K562 (cell line): ENCODE measurements around the gene C3AR1. TPM values are rescaled to one million over a fixed set of nuclear protein-coding genes. Genes with fewer than 3 reads are reported as not detected.
A peak's percentile ranks its signal among the peaks of the same experiment; 100 is the strongest.

Experiments used
- ATAC-seq: fragments of 200-7000 bp; cut with Tn5 transposase; 3 replicates; pipeline ENCODE4 v1.9.1; 2020; ENCODE audit warnings: moderate library complexity
- BruUV-seq: library from RNA; stranded (reverse); fragments of 400-500 nt; replicated peaks from 2 replicates; lab custom pipeline; 2021; lab: Mats Ljungman, UMichigan
- CTCF ChIA-PET: fragments of 300-600 bp; formaldehyde crosslinking; extraction: SDS; loops from one replicate; lab custom pipeline; 2021; ENCODE audit warnings: low intra/inter-chr PET ratio; lab: Yijun Ruan, JAX
- POLR2A ChIA-PET: fragments of 300-600, 350-650 bp; sonication (Branson Sonifier 250); formaldehyde crosslinking; extraction: SDS; loops from one replicate; lab custom pipeline; 2021; ENCODE audit warnings: antibody characterized with exemption, inconsistent platforms; lab: Yijun Ruan, JAX
- DNase-seq, 4 experiments: peaks; one replicate each; pipeline versions ENCODE4 v3.0.0 to v3.0.0-alpha.2; 2011 to 2018; ENCODE audit warnings: low spot score in 3 of 4, mixed read lengths in 3 of 4; ENCODE audit errors: extremely low read depth in 1 of 4
- FAIRE-seq: peaks from 2 replicates; lab custom pipeline; 2011; peaks lifted over from hg19 to GRCh38; lab: Jason Lieb, UNC
- H2AFZ ChIP-seq: 2 replicates; pipeline ENCODE4 v1.6.0; 2011; ENCODE audit warnings: low read depth, low read length, control low read depth, inconsistent platforms
- H3K27ac ChIP-seq: fragments of 200-600 bp; 3 replicates; pipeline ENCODE4 v1.8.0; 2011; ENCODE audit warnings: low read depth, mild to moderate bottlenecking, control low read depth, inconsistent platforms, low read length, moderate library complexity, mixed read lengths; ENCODE audit errors: extremely low read depth
- H3K27me3 ChIP-seq, 2 experiments: fragments of 300-600 bp in 1 of 2; 2 replicates in 1 of 2; 3 replicates in 1 of 2; pipeline versions ENCODE4 v1.6.0 to v1.8.0; 2011; ENCODE audit warnings: inconsistent platforms in 2 of 2, low read length in 2 of 2, mild to moderate bottlenecking in 1 of 2, mixed read lengths in 1 of 2, moderate library complexity in 1 of 2; ENCODE audit not compliant: control insufficient read depth in 2 of 2, insufficient read depth in 2 of 2
- H3K36me3 ChIP-seq: fragments of 300-600 bp; 3 replicates; pipeline ENCODE4 v1.8.0; 2011; ENCODE audit warnings: mild to moderate bottlenecking, low read length, inconsistent platforms; ENCODE audit not compliant: control insufficient read depth, insufficient read depth
- H3K4me1 ChIP-seq, 2 experiments: fragments of 200-600 bp in 1 of 2; replicated peaks in 1 of 2; 2 replicates in 1 of 2; 3 replicates in 1 of 2; pipeline versions ENCODE4 v1.5.1 to v1.8.0; 2011; ENCODE audit warnings: inconsistent platforms in 2 of 2, low read length in 2 of 2, mild to moderate bottlenecking in 1 of 2, mixed read lengths in 1 of 2, moderate library complexity in 1 of 2; ENCODE audit not compliant: control insufficient read depth in 2 of 2, insufficient read depth in 2 of 2
- H3K4me2 ChIP-seq: 2 replicates; pipeline ENCODE4 v1.6.1; 2011; ENCODE audit warnings: low read length, control low read depth, inconsistent platforms, mixed read lengths; ENCODE audit not compliant: insufficient read depth
- H3K4me3 ChIP-seq: fragments of 200-600 bp; sonication (generic), shearing (Covaris generic); 2 replicates; pipeline ENCODE4 v1.5.1; 2016; ENCODE audit warnings: control low read depth, inconsistent platforms
- H3K79me2 ChIP-seq: fragments of 200-600 bp; 3 replicates; pipeline ENCODE4 v1.8.0; 2011; ENCODE audit warnings: low read length, inconsistent platforms; ENCODE audit not compliant: control insufficient read depth, insufficient read depth
- H3K9ac ChIP-seq, 2 experiments: 2 replicates each; pipeline versions ENCODE4 v1.6.0 to v1.6.1; 2011; ENCODE audit warnings: low read depth in 2 of 2, low read length in 2 of 2, control low read depth in 1 of 2, inconsistent platforms in 1 of 2, mild to moderate bottlenecking in 1 of 2, mixed read lengths in 1 of 2; ENCODE audit not compliant: insufficient read depth in 1 of 2
- H3K9me1 ChIP-seq: one replicate; pipeline ENCODE4 v1.6.0; 2011; ENCODE audit warnings: inconsistent platforms, mild to moderate bottlenecking, low read length, moderate library complexity; ENCODE audit not compliant: control insufficient read depth, insufficient read depth
- H3K9me3 ChIP-seq: replicated peaks from 2 replicates; pipeline ENCODE4 v1.5.1; 2011; ENCODE audit warnings: low read depth, low read length, inconsistent platforms; ENCODE audit not compliant: control insufficient read depth, insufficient read depth
- H4K20me1 ChIP-seq: replicated peaks from 2 replicates; pipeline ENCODE4 v1.6.1; 2011; ENCODE audit warnings: low read length, inconsistent platforms, mixed read lengths; ENCODE audit not compliant: control insufficient read depth, insufficient read depth
- ARID1B ChIP-seq: fragments of 450-650 bp; IDR thresholded peaks from 2 replicates; pipeline ENCODE4 v1.6.1; 2016; ENCODE audit warnings: antibody characterized with exemption, mild to moderate bottlenecking, inconsistent platforms
- ATF1 ChIP-seq, 2 experiments: fragments of 450-650 bp in 1 of 2; IDR thresholded peaks; 2 replicates each; pipeline ENCODE4 v1.6.1; 2016; ENCODE audit warnings: missing compliant biosample characterization in 1 of 2, missing genetic modification characterization in 1 of 2
- CHD2 ChIP-seq: IDR thresholded peaks from 2 replicates; pipeline ENCODE4 v1.6.1; 2011; ENCODE audit warnings: low read depth, low read length
- KDM1A ChIP-seq, 2 experiments: fragments of 450-650 bp; IDR thresholded peaks; 2 replicates each; pipeline ENCODE4 v1.6.1; 2016; ENCODE audit warnings: mild to moderate bottlenecking in 2 of 2
- MTA1 ChIP-seq: fragments of 450-650 bp; IDR thresholded peaks from 2 replicates; pipeline ENCODE4 v1.6.1; 2017; ENCODE audit warnings: borderline replicate concordance
- ZBTB17 ChIP-seq: fragments of 450-650 bp; formaldehyde crosslinking; IDR thresholded peaks from 2 replicates; pipeline ENCODE4 v1.4.0; 2020; ENCODE audit warnings: mild to moderate bottlenecking
- ZC3H11A ChIP-seq: IDR thresholded peaks from 2 replicates; pipeline ENCODE4 v1.6.1; 2012; ENCODE audit warnings: low read depth, low read length, improper control_type of control experiment
- ZNF175 ChIP-seq: fragments of 200-800 bp; sonication (Bioruptor generic); IDR thresholded peaks from 2 replicates; pipeline ENCODE4 v1.6.1; 2016; ENCODE audit warnings: low read depth, mild to moderate bottlenecking, missing genetic modification characterization, missing compliant biosample characterization
- WGBS: fragments of 100-300 bp; shearing (Covaris generic); methylation state at CpG from one replicate; pipeline ENCODE4 v1.1.6; 2016; ENCODE audit warnings: low coverage, mixed read lengths; ENCODE audit not compliant: insufficient coverage; ENCODE audit errors: missing lambda C conversion rate; 5-methylcytosine and 5-hydroxymethylcytosine counted together
- in situ Hi-C: fragments of 300-500 bp; cut with MboI; formaldehyde crosslinking; loops from 4 replicates; pipeline ENCODE4 v1.15.0; 2018; ENCODE audit warnings: inconsistent platforms, mixed read lengths
- intact Hi-C: fragments of 100-400 bp; cut with micrococcal nuclease; formaldehyde crosslinking; loops from 2 replicates; pipeline ENCODE4 v1.14.2; 2022
- polyA plus RNA-seq, 8 experiments: library from polyadenylated mRNA; depleted of rRNA in 4 of 8; stranded (reverse) in 5 of 8; unstranded in 3 of 8; fragments of >200 nt; fragmentation: Nextera tagmentation in 2 of 8; fragmentation: Illumina TruSeq in 1 of 8; extraction: Ambion mirVana in 2 of 8; extraction: Trizol in 1 of 8; gene quantifications; 2 replicates each; pipeline versions ENCODE4 v1.2.1 to v1.2.3, GENCODE V29; 2011 to 2014; ENCODE audit warnings: inconsistent platforms in 1 of 8, missing spikeins in 1 of 8
- total RNA-seq, 7 experiments: library from RNA; depleted of rRNA in 6 of 7; stranded (reverse); fragments of >200 nt in 6 of 7; fragmentation: Illumina TruSeq in 2 of 7; extraction: Trizol in 2 of 7; gene quantifications; 2 replicates each; pipeline versions ENCODE4 v1.2.1 to v1.2.3, GENCODE V29; 2011 to 2021; ENCODE audit warnings: low replicate concordance in 1 of 7
- TF ChIP-seq, protein P1 (sequence below): fragments of 450-650 bp; IDR thresholded peaks from 2 replicates; pipeline ENCODE4 v1.6.1; 2018; ENCODE audit not compliant: partially characterized antibody
- TF ChIP-seq, protein P2 (sequence below): fragments of 450-650 bp; IDR thresholded peaks from 2 replicates; pipeline ENCODE4 v1.6.1; 2016; ENCODE audit warnings: antibody characterized with exemption
- TF ChIP-seq, protein P3 (sequence below), 2 experiments: IDR thresholded peaks; 2 replicates each; pipeline ENCODE4 v1.6.1; 2011; ENCODE audit warnings: borderline replicate concordance in 1 of 2, control low read depth in 1 of 2, low read depth in 1 of 2, low read length in 1 of 2, mild to moderate bottlenecking in 1 of 2, mixed read lengths in 1 of 2, moderate library complexity in 1 of 2; ENCODE audit not compliant: insufficient read depth in 1 of 2, insufficient read length in 1 of 2, poor library complexity in 1 of 2, severe bottlenecking in 1 of 2; ENCODE audit errors: extremely low read depth in 1 of 2
- TF ChIP-seq, protein P4 (sequence below): sonication (generic); formaldehyde crosslinking; IDR thresholded peaks from 2 replicates; pipeline ENCODE4 v1.9.0; 2022; ENCODE audit warnings: mild to moderate bottlenecking, missing genetic modification reagents

The C3AR1 gene
- total and polyA plus RNA-seq, 9 of the 15 experiments (the other 6 are each of a cell fraction or from before 2014, with no cell fraction given), result 2.2 to 12.9 (median 5.3) TPM

DNA sequence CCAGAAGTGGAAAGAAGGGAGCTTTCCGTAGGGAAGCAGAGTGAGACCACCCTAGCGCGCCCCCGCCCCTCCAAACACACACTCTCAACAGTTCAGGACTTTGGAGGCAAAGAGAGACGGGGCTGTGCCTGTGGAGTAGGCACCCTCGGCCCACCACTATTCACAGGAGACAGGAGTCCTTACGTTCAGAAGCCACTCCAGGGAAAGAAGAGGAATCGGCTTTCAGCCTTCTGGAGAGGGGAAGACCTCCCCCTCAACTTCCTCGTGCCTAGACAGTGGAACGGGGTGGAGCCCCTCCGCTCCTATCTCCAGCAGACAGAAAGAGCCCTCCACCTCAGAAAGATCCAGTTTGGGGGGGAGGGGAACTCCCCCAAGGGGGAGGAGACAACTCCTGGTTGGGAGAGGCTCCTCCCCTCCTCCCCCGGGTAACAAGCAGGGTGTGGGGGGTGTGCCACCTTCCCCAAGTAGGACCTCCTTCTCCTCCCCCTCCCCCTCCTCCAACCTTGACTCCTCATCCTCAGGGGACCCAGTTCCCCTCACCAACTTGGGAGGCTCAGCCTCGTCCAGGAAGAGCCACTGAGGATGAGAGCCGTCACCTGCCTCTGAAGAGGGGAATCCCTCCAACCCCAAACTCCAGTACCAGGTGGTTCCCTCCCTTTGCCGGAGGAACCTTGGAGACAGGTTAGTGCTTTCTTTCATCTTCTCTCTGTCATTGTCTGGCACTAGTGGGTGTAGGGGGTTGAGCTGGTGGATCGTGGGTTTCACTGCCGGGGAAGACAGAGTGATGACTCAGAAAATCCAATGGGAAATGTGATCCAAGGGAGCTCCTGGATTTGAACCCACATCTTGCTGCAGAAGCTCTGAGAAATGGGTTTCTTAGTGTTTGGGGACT is 32.8 kb downstream of the C3AR1 start:
- Histone ChIP-seq H4K20me1 (no peaks in the 10 kb centered on the region; the same call in 1 of the 2 replicates), H3K4me3 (peak overlapping the region; percentile 62), H3K27ac (peak overlapping the region; percentile 78), H3K4me2 (peak overlapping the region; percentile 82), H3K4me1 (peaks cover 47 to 49% of the 10 kb centered on the region in 2 experiments), H3K79me2 (peaks cover 69% of the 10 kb centered on the region), H3K27me3 (no peaks in the 10 kb centered on the region; a peak in 1 of 5 replicates), H3K9me3 (no peaks in the 10 kb centered on the region), H3K36me3 (0 out of 3 replicates have a peak, but pooled peaks cover 6% of the 10 kb centered on the region), H3K9me1 (peaks cover 2% of the 10 kb centered on the region), H2AFZ (peak overlapping the region; percentile 57), H3K9ac (peak overlapping the region; percentile 81 to 90)
- ChIA-PET CTCF (interaction anchor here (0.5 kb wide), 1 partner anchor 316 kb away, joined by 3 read pairs; no protein-coding TSS in a partner anchor), POLR2A (interaction anchor here (0.7 to 1.7 kb wide), 2 partner anchors 45 to 106 kb away, joined by 3 to 6 read pairs; no protein-coding TSS in a partner anchor)
- ATAC-seq (peak; percentile 51), DNase-seq (peak; percentile 88 to 90 (median 90)), FAIRE-seq (peak; percentile 91)
- WGBS, result 8% methylated on average over 8 of the region's 17 CpGs
- in situ Hi-C loops (no loop called here), intact Hi-C loops (loop anchor here (5.0 kb wide), 1 partner anchor 49 kb away; the partner anchor contains the start of gene NECAP1)
- no TSS peak for BruUV-seq
- TF ChIP-seq MTA1 (0 out of 2 replicates have a peak, but pooled peaks have one; percentile 11), ARID1B (peak; percentile 52), ZC3H11A (no peak), ZBTB17 (CRISPR knock-in tag) (0 out of 2 replicates have a peak, but pooled peaks have one; percentile 7), ATF1 (CRISPR knock-in tag; IDR thresholded peaks at IDR 0.05) (no peak), ATF1 (tag; IDR thresholded peaks at IDR 0.05) (no peak), CHD2 (peak; percentile 19; the same call in 1 of the 2 replicates), KDM1A (IDR thresholded peaks at IDR 0.05) (peak in 1 of 2 experiments; percentile 29; a peak in 2 of 4 replicates), ZNF175 (no peak)
- TF ChIP-seq, protein P1, sequence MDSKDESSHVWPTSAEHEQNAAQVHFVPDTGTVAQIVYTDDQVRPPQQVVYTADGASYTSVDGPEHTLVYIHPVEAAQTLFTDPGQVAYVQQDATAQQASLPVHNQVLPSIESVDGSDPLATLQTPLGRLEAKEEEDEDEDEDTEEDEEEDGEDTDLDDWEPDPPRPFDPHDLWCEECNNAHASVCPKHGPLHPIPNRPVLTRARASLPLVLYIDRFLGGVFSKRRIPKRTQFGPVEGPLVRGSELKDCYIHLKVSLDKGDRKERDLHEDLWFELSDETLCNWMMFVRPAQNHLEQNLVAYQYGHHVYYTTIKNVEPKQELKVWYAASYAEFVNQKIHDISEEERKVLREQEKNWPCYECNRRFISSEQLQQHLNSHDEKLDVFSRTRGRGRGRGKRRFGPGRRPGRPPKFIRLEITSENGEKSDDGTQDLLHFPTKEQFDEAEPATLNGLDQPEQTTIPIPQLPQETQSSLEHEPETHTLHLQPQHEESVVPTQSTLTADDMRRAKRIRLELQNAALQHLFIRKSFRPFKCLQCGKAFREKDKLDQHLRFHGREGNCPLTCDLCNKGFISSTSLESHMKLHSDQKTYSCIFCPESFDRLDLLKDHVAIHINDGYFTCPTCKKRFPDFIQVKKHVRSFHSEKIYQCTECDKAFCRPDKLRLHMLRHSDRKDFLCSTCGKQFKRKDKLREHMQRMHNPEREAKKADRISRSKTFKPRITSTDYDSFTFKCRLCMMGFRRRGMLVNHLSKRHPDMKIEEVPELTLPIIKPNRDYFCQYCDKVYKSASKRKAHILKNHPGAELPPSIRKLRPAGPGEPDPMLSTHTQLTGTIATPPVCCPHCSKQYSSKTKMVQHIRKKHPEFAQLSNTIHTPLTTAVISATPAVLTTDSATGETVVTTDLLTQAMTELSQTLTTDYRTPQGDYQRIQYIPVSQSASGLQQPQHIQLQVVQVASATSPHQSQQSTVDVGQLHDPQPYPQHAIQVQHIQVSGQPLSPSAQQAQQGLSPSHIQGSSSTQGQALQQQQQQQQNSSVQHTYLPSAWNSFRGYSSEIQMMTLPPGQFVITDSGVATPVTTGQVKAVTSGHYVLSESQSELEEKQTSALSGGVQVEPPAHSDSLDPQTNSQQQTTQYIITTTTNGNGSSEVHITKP, result peak; percentile 64
- TF ChIP-seq, protein P2, sequence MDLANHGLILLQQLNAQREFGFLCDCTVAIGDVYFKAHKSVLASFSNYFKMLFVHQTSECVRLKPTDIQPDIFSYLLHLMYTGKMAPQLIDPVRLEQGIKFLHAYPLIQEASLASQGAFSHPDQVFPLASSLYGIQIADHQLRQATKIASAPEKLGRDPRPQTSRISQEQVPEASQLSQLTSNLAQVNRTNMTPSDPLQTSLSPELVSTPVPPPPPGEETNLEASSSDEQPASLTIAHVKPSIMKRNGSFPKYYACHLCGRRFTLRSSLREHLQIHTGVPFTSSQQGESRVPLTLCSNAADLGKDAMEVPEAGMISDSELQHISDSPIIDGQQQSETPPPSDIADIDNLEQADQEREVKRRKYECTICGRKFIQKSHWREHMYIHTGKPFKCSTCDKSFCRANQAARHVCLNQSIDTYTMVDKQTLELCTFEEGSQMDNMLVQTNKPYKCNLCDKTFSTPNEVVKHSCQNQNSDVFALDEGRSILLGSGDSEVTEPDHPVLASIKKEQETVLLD, result no peak
- TF ChIP-seq, protein P3, sequence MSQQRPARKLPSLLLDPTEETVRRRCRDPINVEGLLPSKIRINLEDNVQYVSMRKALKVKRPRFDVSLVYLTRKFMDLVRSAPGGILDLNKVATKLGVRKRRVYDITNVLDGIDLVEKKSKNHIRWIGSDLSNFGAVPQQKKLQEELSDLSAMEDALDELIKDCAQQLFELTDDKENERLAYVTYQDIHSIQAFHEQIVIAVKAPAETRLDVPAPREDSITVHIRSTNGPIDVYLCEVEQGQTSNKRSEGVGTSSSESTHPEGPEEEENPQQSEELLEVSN (IDR thresholded peaks at IDR 0.05; ENCODE audit: borderline replicate concordance in 1 of 2, extremely low read depth in 1 of 2, insufficient read depth in 1 of 2, insufficient read length in 1 of 2, low read depth in 1 of 2, low read length in 1 of 2, poor library complexity in 1 of 2, severe bottlenecking in 1 of 2), result peak in 1 of 2 experiments; percentile 31
- TF ChIP-seq, protein P4, sequence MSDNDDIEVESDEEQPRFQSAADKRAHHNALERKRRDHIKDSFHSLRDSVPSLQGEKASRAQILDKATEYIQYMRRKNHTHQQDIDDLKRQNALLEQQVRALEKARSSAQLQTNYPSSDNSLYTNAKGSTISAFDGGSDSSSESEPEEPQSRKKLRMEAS (CRISPR knock-in tag), result 0 out of 2 replicates have a peak, but pooled peaks have one; percentile 5
